Measurements from ENCODE around the gene SMAGP.

DNA sequence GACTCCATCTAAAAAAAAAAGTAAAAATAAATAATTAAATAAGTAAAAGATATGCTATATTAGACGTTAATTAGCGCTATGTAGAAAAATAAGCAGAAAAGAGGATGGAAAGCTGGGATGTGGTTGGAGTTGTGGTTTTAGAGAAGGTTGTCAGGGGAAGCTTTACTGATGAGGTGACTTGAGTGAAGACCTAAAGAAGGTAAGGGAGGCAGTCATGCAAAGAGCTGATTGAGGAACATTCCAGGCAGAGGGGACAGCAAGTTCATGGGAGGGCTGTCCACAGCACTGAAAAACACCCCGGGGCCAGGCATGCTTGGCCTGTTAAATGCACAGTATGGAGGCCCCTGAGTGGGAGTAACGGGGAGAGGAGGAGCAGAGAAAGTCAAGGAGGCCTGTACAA is 15.7 kb downstream of the SMAGP start:
- TF ChIP-seq YY1 (IDR thresholded peaks at IDR 0.05; ENCODE audit: insufficient read depth, insufficient read length) (no peak), ZNF274 (IDR thresholded peaks at IDR 0.05; ENCODE audit: low read depth, low read length) (no peak), SUZ12 (IDR thresholded peaks at IDR 0.05; ENCODE audit: extremely low read depth, insufficient read depth, insufficient read length) (no peak)

Data from NT2/D1 (cell line).